ENCODE results near the gene CLECL1. TPM values are rescaled to one million over a fixed set of nuclear protein-coding genes. Genes with fewer than 3 reads are reported as not detected.

CLECL1 gene
- total RNA-seq, 1 donor from 2014 or later = 1.7 TPM

DNA sequence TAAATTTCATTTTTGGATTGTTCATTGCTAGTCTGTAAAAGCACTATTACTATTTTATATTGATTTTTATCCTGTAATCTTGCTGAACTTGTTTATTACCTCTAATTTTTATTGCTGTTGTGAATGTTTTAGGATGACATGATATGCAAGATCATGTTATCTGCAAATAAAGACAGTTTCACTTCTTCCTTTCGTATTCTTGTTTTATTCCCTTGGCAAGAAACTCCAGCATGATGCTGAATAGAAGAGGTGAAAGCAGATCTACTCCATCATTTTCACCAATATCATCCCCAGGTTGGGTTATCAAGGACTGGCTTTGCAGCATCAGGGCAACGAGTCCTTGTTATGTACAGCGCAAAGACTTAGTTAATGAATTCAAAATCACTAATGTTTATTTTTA, 2.7 kb upstream of the CLECL1 start:
- Histone ChIP-seq H3K27me3 (ENCODE audit: low read depth) (no peaks in the 10 kb centered on the region), H3K9me3 (no peaks in the 10 kb centered on the region), H3K27ac (no peak overlapping the region), H3K4me3 (no peak overlapping the region), H3K4me1 (peaks cover 11% of the 10 kb centered on the region), H3K36me3 (no peaks in the 10 kb centered on the region)
- ATAC-seq (no peak), DNase-seq (no peak)
- TF ChIP-seq, protein P1, sequence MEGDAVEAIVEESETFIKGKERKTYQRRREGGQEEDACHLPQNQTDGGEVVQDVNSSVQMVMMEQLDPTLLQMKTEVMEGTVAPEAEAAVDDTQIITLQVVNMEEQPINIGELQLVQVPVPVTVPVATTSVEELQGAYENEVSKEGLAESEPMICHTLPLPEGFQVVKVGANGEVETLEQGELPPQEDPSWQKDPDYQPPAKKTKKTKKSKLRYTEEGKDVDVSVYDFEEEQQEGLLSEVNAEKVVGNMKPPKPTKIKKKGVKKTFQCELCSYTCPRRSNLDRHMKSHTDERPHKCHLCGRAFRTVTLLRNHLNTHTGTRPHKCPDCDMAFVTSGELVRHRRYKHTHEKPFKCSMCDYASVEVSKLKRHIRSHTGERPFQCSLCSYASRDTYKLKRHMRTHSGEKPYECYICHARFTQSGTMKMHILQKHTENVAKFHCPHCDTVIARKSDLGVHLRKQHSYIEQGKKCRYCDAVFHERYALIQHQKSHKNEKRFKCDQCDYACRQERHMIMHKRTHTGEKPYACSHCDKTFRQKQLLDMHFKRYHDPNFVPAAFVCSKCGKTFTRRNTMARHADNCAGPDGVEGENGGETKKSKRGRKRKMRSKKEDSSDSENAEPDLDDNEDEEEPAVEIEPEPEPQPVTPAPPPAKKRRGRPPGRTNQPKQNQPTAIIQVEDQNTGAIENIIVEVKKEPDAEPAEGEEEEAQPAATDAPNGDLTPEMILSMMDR (IDR thresholded peaks at IDR 0.05) = no peak
- intact Hi-C loops (cut with DNase I) = no loop called here

DNA sequence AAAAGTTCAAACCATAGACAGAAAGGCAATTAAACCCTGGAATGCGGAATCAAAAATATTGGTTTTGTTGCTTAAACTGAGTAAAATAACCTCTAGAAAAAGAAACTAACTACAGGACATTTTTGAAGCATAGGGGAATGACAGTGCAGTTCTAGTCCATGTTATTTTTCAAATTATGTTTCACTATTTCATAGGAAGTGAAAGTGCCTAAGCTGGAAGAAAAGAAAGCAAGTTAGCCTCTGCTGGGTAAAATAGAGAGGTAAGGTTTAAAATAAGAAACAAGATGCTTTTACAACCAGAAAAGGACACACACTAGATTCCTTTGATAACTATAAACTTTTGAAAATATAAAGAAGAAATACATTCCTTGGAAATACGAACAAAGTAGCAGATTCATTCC, 1.1 kb downstream of the CLECL1 start:
- H3K27ac ChIP-seq = peak overlapping the region; percentile 70
- DNase-seq (no peak), ATAC-seq (peak in 1 of 2 donors; percentile 45)
- TF ChIP-seq, protein P1 (IDR thresholded peaks at IDR 0.05) = no peak
- H3K4me1 ChIP-seq = no peaks in the 10 kb centered on the region
- no peaks in the 10 kb centered on the region for H3K27me3 ChIP-seq (ENCODE audit: low read depth)
- intact Hi-C loops (cut with DNase I) = no loop called here
- H3K36me3 ChIP-seq = no peaks in the 10 kb centered on the region
- H3K4me3 ChIP-seq = peak overlapping the region; percentile 22
- no peaks in the 10 kb centered on the region for H3K9me3 ChIP-seq

DNA sequence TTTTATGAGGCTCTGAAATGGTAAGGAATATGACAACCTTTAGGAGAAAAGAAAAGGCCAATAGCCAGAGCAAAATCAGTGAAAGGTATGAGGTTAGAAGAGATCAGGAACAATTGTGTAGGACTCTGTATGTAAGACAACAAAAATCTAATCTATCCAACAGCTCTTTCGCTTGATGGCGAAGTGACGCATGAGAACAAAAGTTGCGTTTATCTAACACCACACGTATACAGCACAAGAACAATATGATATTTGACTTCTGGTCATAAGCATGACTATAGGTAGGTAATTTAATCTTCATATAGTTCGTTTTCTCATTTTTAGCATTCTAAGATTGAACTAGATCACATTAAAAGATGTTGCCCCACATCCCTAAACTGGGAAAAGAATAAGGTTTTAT, 1.5 kb downstream of the CLECL1 start:
- H3K27ac ChIP-seq = peak overlapping the region; percentile 70
- TF ChIP-seq, protein P1 (IDR thresholded peaks at IDR 0.05) = no peak

DNA sequence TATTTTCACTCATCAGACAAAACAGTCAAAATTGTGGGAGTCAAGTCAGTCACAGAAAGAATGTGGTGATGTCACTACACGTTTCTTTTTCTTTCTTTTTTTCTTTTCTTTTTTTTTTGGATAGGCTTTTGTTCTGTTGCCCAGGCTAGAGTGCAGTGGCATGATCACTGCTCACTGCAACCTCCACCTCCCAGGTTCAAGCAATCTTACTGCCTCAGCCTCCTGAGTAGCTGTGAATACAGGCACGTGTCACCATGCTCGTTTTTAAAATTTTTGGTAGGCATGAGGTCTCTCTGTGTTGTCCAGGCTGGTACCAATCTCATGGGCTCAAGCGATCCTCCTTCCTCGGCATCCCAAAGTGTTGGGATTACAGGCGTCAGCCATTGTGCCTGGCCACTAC, 2.3 kb downstream of the CLECL1 start:
- TF ChIP-seq, protein P1 (IDR thresholded peaks at IDR 0.05) = no peak
- Histone ChIP-seq H3K27me3 (ENCODE audit: low read depth) (no peaks in the 10 kb centered on the region), H3K4me3 (no peak overlapping the region), H3K9me3 (no peaks in the 10 kb centered on the region), H3K4me1 (no peaks in the 10 kb centered on the region), H3K27ac (no peak overlapping the region), H3K36me3 (no peaks in the 10 kb centered on the region)
- DNase-seq (no peak), ATAC-seq (no peak)
- intact Hi-C loops (cut with DNase I) = no loop called here

More for the DNA sequence above, 1.5 kb downstream of the CLECL1 start:
- intact Hi-C loops (cut with DNase I) = no loop called here
- no peak for DNase-seq
- Histone ChIP-seq H3K4me3 (peak overlapping the region; percentile 22), H3K4me1 (no peaks in the 10 kb centered on the region), H3K27me3 (ENCODE audit: low read depth) (no peaks in the 10 kb centered on the region), H3K9me3 (no peaks in the 10 kb centered on the region), H3K36me3 (no peaks in the 10 kb centered on the region)
- no peak for ATAC-seq

DNA sequence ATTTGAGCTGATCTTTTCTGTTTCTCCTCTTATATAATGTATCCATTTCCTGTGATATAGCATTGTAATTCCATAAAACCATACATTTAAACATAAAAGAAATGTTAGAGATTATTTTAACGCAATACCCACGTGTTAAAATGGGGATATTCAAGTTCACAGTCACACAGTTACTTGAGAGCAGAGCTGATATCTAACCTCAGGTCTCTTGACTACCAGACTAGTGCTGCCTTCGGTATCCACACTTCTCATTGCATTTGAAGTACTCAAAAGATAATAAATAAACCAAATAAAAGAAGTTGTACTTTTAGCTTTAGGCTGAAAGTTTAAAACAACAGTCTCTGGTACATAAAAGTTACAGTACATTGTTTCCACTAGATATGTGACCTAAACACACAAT, 2.9 kb downstream of the CLECL1 start:
- Histone ChIP-seq H3K27me3 (ENCODE audit: low read depth) (no peaks in the 10 kb centered on the region), H3K27ac (no peak overlapping the region), H3K4me1 (no peaks in the 10 kb centered on the region), H3K4me3 (no peak overlapping the region), H3K36me3 (no peaks in the 10 kb centered on the region), H3K9me3 (no peaks in the 10 kb centered on the region)
- DNase-seq (no peak), ATAC-seq (no peak)
- TF ChIP-seq, protein P1 (IDR thresholded peaks at IDR 0.05) = no peak
- intact Hi-C loops (cut with DNase I) = no loop called here

DNA sequence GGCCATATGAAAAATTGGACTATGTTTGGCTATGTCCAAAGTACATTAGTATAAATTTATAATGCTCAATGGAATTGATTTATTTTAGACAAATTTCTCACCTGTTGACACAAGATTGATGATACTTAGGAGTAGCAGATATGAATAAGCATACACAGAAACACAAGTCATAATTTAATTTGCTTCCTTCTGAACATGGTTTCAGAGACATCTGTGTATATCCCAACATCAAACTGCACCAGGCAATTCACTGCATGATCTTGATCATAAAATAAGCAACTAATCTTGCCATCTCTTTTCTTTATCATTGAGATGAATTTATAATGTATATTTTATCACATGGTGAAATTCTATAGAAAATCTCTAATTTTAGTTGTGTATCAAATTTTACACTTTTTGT, 3.8 kb downstream of the CLECL1 start:
- TF ChIP-seq, protein P1 (IDR thresholded peaks at IDR 0.05) = no peak
- H3K4me1 ChIP-seq = no peaks in the 10 kb centered on the region
- H3K27ac ChIP-seq = no peak overlapping the region
- no peaks in the 10 kb centered on the region for H3K36me3 ChIP-seq
- no peak overlapping the region for H3K4me3 ChIP-seq
- ATAC-seq (no peak), DNase-seq (no peak)
- no peaks in the 10 kb centered on the region for H3K27me3 ChIP-seq (ENCODE audit: low read depth)
- intact Hi-C loops (cut with DNase I) = no loop called here
- no peaks in the 10 kb centered on the region for H3K9me3 ChIP-seq

Measured in lower lobe of right lung (tissue), 2 donors.